GM10847 (cell line): ENCODE measurements around the gene ORAI3.

ENCODE experiments used
- POLR2A ChIP-seq: IDR thresholded peaks from 2 replicates; pipeline ENCODE4 v1.6.1; 2011; ENCODE audit not compliant: insufficient read length; ENCODE audit errors: extremely low read depth

The ORAI3 gene

GRCh38 chr16:30931068-30931650 lies 17.7 kb upstream of the ORAI3 start:
- no peak for TF ChIP-seq POLR2A

DNA sequence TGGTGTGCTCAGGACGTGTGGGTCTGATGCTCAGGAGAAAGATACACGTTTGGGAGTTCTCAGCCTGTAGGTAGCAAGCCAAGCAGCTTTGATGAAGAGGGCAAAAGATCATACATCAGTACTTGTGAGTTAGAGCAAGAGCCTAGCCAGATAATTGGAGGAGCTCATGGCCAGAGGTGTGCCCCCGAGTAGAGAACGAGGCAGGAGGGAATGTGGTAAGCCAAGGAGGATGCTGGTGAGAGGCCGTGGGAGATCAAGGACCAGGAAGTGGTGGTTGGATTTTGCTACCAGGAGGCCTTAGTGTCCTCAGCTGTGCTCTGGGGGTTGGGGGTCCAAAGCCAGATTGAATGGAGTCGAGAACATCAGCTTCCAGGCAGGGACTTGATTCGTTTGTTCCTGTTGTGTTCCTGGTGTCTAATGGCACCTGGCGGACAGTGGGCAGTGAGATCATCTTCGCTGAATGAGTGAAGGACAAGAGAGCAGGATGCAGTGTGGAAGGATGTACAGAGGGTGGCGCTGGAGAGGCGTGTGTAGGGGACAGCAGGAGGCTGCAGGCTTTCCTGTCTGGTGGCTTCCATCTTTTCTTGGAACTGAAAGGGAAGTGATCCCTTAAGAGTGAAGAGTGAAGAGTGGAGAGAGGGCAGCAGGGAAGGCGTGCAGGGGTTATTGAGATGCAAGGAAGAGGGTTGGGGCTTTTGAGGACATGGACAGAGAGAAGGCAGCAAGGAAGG lies 13.9 kb upstream of the ORAI3 start:
- TF ChIP-seq POLR2A: no peak

- TF ChIP-seq POLR2A: no peak
Measured at GRCh38 chr16:30937692-30938091, 11.2 kb upstream of the ORAI3 start.

GRCh38 chr16:30941600-30942425 lies 7.1 kb upstream of the ORAI3 start:
- no peak for TF ChIP-seq POLR2A

DNA sequence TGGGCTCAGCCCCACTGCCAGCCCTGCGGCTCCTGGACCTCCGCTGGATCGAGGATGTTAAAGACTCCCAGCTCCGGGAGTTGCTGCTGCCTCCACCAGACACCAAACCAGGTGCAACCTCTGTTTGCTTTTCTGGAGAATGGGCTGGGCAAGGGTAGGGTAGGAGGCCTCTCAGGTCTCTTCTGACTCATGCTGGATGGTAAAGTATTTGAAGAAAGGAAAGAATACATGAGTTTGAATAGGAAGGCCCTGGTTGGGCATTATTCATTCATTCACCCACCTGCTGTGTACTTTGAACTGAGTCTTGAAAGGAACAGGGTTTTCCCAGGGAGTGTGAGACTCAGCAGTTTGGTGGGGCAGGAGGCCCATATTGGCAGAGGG lies 6.5 kb upstream of the ORAI3 start:
- TF ChIP-seq POLR2A: no peak

- no peak for TF ChIP-seq POLR2A
Measured at GRCh38 chr16:30944352-30944751, 4.5 kb upstream of the ORAI3 start.

DNA sequence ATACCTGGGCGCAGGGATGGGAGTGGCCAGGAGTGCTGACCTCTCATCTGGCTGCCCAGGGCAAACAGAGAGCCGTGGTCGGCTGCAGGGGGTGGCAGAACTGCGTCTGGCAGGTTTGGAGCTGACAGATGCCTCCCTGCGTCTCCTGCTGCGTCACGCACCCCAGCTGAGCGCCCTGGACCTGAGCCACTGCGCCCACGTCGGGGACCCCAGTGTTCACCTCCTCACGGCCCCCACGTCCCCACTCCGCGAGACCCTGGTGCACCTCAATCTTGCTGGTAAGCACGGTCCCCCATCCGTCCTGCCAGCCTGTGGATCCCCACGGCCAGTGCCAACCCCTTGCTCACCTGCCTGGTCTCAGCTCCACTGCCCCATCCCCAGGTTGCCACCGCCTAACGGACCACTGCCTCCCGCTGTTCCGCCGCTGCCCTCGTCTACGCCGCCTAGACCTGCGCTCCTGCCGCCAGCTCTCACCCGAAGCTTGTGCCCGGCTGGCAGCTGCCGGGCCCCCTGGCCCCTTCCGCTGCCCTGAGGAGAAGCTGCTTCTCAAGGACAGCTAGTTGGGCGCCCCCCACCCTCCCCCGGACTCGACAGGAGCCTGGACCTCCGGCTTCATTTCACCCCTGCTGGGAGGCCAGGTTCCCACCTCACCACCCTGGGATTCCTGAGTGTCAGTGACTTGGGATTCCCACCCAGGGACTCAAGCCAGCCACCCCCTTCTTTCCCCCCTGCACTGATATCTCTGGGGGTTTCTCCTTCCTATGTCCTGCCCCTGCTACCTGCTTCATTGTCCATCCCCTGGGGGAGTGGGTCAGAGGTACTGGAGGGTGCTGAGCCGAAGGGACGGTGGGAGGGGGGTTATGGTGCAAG lies 2.0 kb upstream of the ORAI3 start:
- TF ChIP-seq POLR2A: no peak

GRCh38 chr16:30947541-30947858 lies 1.4 kb upstream of the ORAI3 start:
- TF ChIP-seq POLR2A: no peak

GRCh38 chr16:30947859-30948666 lies 805 bp upstream of the ORAI3 start:
- TF ChIP-seq POLR2A: no peak

GRCh38 chr16:30949650-30950515 lies 1.0 kb downstream of the ORAI3 start:
- peak; percentile 64 for TF ChIP-seq POLR2A

GRCh38 chr16:30950516-30951065 lies 1.7 kb downstream of the ORAI3 start:
- TF ChIP-seq POLR2A: no peak

GRCh38 chr16:30951193-30951592 lies 2.3 kb downstream of the ORAI3 start:
- TF ChIP-seq POLR2A: no peak

DNA sequence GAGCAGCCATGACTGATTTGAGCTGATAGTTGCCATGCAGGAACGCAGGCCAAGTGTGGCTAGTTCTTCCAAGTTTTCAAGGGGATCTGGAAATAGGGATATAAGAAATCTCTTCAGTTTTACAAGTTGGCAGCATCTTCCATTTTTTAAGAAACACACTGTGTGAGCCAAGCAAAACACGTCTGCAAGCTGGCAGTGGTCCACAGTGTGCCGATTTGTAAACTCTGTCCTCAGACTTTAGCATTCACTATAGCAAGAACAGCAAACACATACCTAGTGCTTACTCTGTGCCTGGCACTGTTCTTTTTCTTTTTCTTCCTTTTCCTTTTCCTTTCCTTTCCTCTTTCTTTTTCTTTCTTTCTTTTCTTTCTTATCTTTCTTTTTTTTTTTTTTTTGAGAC lies 2.9 kb downstream of the ORAI3 start:
- no peak for TF ChIP-seq POLR2A
